ENCODE data around the gene CRYZ. TPM values are rescaled to one million over a fixed set of nuclear protein-coding genes. Genes with fewer than 3 reads are reported as not detected.

Gene CRYZ
- total RNA-seq, 1 donor from 2014 or later: 13.7 TPM

Other genes with a start within 250 kb of the CRYZ start
- gene LRRC53, start 220.4 kb downstream of the CRYZ start, total RNA-seq: not detected in 2 replicates
- gene ERICH3, start 59.3 kb downstream of the CRYZ start, total RNA-seq: not detected in 2 replicates
- gene TYW3, start 102 bp upstream of the CRYZ start, total RNA-seq: 33.7 and 39.7 TPM in 2 replicates

Measured in activated T-helper 1 cell treated with anti-CD3 and anti-CD28 coated beads, Interleukin-12 subunit alpha, Interleukin-12 subunit beta, Interleukin-2, Interleukin-4 antibody, amounts not matched to agents 30 ng/mL and 10 ng/mL and 1 ng/mL, durations not matched to agents 14 hours and 24 hours and 36 hours (primary cell).